B cell (primary cell): ENCODE measurements around the gene PGM5. TPM values are rescaled to one million over a fixed set of nuclear protein-coding genes. Genes with fewer than 3 reads are reported as not detected.

ENCODE experiments used
- ATAC-seq: fragments of 200-7000 bp; cut with Tn5 transposase; one replicate; pipeline ENCODE4 v1.10.0; 2021; ENCODE audit warnings: low read depth, mild to moderate bottlenecking, moderate number of reproducible peaks, moderate library complexity
- CTCF ChIA-PET: fragments of 350-600 bp; sonication (Branson Sonifier 250); formaldehyde crosslinking; loops from one replicate; lab custom pipeline; 2021; ENCODE audit warnings: antibody characterized with exemption, inconsistent platforms; lab: Charles Lee
- POLR2A ChIA-PET: fragments of 350-600 bp; sonication (Branson Sonifier 250); formaldehyde crosslinking; loops from one replicate; lab custom pipeline; 2021; ENCODE audit warnings: antibody characterized with exemption; lab: Charles Lee
- DNase-seq: peaks from one replicate; pipeline ENCODE4 v3.0.0; 2013
- H2AFZ ChIP-seq: 2 replicates; pipeline ENCODE4 v1.6.1; 2012; ENCODE audit warnings: mild to moderate bottlenecking, low read depth, low read length; ENCODE audit not compliant: insufficient read depth, poor library complexity, severe bottlenecking
- H3K27ac ChIP-seq, 2 donors: 1 replicate in 1 of 2; 2 replicates in 1 of 2; pipeline ENCODE4 v1.5.1; 2012 to 2013; ENCODE audit warnings: low read length in 2 of 2, mild to moderate bottlenecking in 2 of 2, moderate library complexity in 1 of 2
- H3K27me3 ChIP-seq, 4 experiments: fragments of 200-600 bp in 1 of 4; sonication (generic) in 1 of 4; replicated peaks in 1 of 4; 1 replicate in 2 of 4; 2 replicates in 2 of 4; pipeline versions ENCODE4 v1.6.1 to v1.7.0; 2013 to 2016; ENCODE audit warnings: low read length in 3 of 4, mild to moderate bottlenecking in 2 of 4, mixed read lengths in 1 of 4, moderate library complexity in 1 of 4; ENCODE audit not compliant: insufficient read depth in 4 of 4, control insufficient read depth in 3 of 4; ENCODE audit errors: control extremely low read depth in 1 of 4
- H3K36me3 ChIP-seq, 2 experiments: replicated peaks in 1 of 2; 1 replicate in 1 of 2; 2 replicates in 1 of 2; pipeline versions ENCODE4 v1.6.1 to v1.7.1; 2013; ENCODE audit warnings: low read length in 1 of 2; ENCODE audit not compliant: insufficient read depth in 2 of 2, control insufficient read depth in 1 of 2; ENCODE audit errors: control extremely low read depth in 1 of 2, extremely low read depth in 1 of 2
- H3K4me1 ChIP-seq, 2 donors: fragments of 200-600 bp in 1 of 2; sonication (generic) in 1 of 2; 1 replicate in 1 of 2; 2 replicates in 1 of 2; pipeline versions ENCODE4 v1.5.1 to v1.6.1; 2013 to 2017; ENCODE audit warnings: low read length in 2 of 2; ENCODE audit not compliant: control insufficient read depth in 2 of 2, insufficient read depth in 2 of 2
- H3K4me2 ChIP-seq: replicated peaks from 2 replicates; pipeline ENCODE3; 2012; ENCODE audit warnings: mild to moderate bottlenecking, low read depth, low read length; ENCODE audit not compliant: poor library complexity, severe bottlenecking
- H3K4me3 ChIP-seq, 5 experiments: fragments of 200-600 bp in 1 of 5; sonication (generic) in 1 of 5; 1 replicate in 3 of 5; 2 replicates in 2 of 5; pipeline versions ENCODE4 v1.5.1 to v1.7.0; 2011 to 2016; ENCODE audit warnings: low read length in 4 of 5, mild to moderate bottlenecking in 4 of 5, low read depth in 2 of 5, control low read depth in 1 of 5, moderate library complexity in 1 of 5; ENCODE audit not compliant: insufficient read depth in 1 of 5; ENCODE audit errors: control extremely low read depth in 1 of 5, extremely low read depth in 1 of 5
- H3K79me2 ChIP-seq: fragments of 200-600 bp; sonication (generic); one replicate; pipeline ENCODE4 v1.6.0; 2016; ENCODE audit warnings: low read length; ENCODE audit not compliant: control insufficient read depth, insufficient read depth
- H3K9ac ChIP-seq: fragments of 200-600 bp; sonication (generic); 2 replicates; pipeline ENCODE4 v1.6.1; 2017; ENCODE audit warnings: mild to moderate bottlenecking, low read length, moderate library complexity
- H3K9me3 ChIP-seq, 3 donors: one replicate each; pipeline versions ENCODE4 v1.6.1 to v1.7.1; 2013; ENCODE audit warnings: low read length in 2 of 3; ENCODE audit not compliant: control insufficient read depth in 2 of 3, insufficient read depth in 1 of 3; ENCODE audit errors: control extremely low read depth in 1 of 3
- H4K20me1 ChIP-seq: 2 replicates; pipeline ENCODE4 v1.6.0; 2012; ENCODE audit warnings: mild to moderate bottlenecking, low read length; ENCODE audit not compliant: insufficient read depth, control insufficient read depth, poor library complexity, severe bottlenecking
- H3K27ac Mint-ChIP-seq: one replicate; pipeline ENCODE4 v1.8.0; 2021; ENCODE audit warnings: mixed read lengths
- H3K27me3 Mint-ChIP-seq: one replicate; pipeline ENCODE4 v1.8.0; 2021; ENCODE audit warnings: mixed read lengths
- H3K4me1 Mint-ChIP-seq: one replicate; pipeline ENCODE4 v1.8.0; 2021; ENCODE audit warnings: mixed read lengths
- H3K4me3 Mint-ChIP-seq: one replicate; pipeline ENCODE4 v1.8.0; 2021; ENCODE audit warnings: mixed read lengths
- H3K9me3 Mint-ChIP-seq: one replicate; pipeline ENCODE4 v1.8.0; 2022; ENCODE audit warnings: mixed read lengths; ENCODE audit not compliant: insufficient read depth
- EZH2 ChIP-seq: IDR thresholded peaks from 2 replicates; pipeline ENCODE4 v1.6.1; 2012; ENCODE audit warnings: borderline replicate concordance, low read depth, mild to moderate bottlenecking, moderate library complexity, low read length; ENCODE audit not compliant: insufficient read depth, poor library complexity, severe bottlenecking
- WGBS: methylation state at CpG from one replicate; pipeline ENCODE4 v1.1.5; 2013; ENCODE audit warnings: missing lambda C conversion rate; ENCODE audit not compliant: insufficient coverage; 5-methylcytosine and 5-hydroxymethylcytosine counted together
- intact Hi-C: fragments of 100-400 bp; cut with micrococcal nuclease; formaldehyde crosslinking; loops from one replicate; pipeline ENCODE4 v1.10.0; 2022
- polyA plus RNA-seq: library from polyadenylated mRNA; depleted of rRNA; stranded (reverse); fragments of >200 nt; gene quantifications from 2 replicates; pipeline ENCODE4 v1.2.3, GENCODE V29; 2012
- total RNA-seq, 2 donors: library from RNA; stranded (reverse); fragments of 120-200 nt in 1 of 2; gene quantifications; 1 replicate in 1 of 2; 2 replicates in 1 of 2; pipeline versions ENCODE4 v1.2.3 to v1.2.4, GENCODE V29; 2013 to 2022
- TF ChIP-seq, protein P1 (sequence below): fragments of 200-600 bp; IDR thresholded peaks from one replicate; pipeline ENCODE4 v1.8.0; 2022; ENCODE audit warnings: antibody characterized with exemption, mild to moderate bottlenecking

PGM5 gene
- total and polyA plus RNA-seq, 2 donors (not counting 1 experiment from before 2014, with no cell fraction given): not detected

DNA sequence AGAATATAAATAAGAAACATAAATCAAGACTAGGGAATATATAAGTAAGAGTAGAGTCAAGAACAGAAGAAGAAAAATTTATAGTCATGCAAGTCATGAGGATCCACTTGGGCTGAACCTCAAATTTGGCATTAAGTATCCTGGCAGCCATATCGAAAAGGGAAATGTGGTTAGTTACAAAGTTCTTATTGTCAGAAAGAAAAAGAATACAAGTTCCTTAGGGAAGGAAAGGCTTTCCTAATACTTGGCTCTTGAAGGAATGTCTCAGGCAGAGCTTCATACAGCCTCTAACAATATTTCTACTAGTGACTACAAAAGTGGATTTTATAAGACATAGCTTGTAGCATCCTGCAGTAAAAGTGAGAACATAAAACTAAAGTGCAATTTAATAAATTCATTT lies 138.8 kb downstream of the PGM5 start:
- no peak for TF ChIP-seq EZH2
- TF ChIP-seq, protein P1, sequence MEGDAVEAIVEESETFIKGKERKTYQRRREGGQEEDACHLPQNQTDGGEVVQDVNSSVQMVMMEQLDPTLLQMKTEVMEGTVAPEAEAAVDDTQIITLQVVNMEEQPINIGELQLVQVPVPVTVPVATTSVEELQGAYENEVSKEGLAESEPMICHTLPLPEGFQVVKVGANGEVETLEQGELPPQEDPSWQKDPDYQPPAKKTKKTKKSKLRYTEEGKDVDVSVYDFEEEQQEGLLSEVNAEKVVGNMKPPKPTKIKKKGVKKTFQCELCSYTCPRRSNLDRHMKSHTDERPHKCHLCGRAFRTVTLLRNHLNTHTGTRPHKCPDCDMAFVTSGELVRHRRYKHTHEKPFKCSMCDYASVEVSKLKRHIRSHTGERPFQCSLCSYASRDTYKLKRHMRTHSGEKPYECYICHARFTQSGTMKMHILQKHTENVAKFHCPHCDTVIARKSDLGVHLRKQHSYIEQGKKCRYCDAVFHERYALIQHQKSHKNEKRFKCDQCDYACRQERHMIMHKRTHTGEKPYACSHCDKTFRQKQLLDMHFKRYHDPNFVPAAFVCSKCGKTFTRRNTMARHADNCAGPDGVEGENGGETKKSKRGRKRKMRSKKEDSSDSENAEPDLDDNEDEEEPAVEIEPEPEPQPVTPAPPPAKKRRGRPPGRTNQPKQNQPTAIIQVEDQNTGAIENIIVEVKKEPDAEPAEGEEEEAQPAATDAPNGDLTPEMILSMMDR: no peak
- H3K9me3 ChIP-seq: no peaks in the 10 kb centered on the region
- intact Hi-C loops: no loop called here
- Mint-ChIP-seq H3K4me3 (no peak overlapping the region), H3K9me3 (no peaks in the 10 kb centered on the region), H3K4me1 (no peaks in the 10 kb centered on the region), H3K27me3 (peaks cover 55% of the 10 kb centered on the region), H3K27ac (no peak overlapping the region)
- no peak overlapping the region for H3K4me3 ChIP-seq
- no CpG with 5 or more reads among the region's 1 CpG for WGBS
- ATAC-seq (no peak), DNase-seq (no peak)
- no peak overlapping the region for H3K4me2 ChIP-seq
- no peaks in the 10 kb centered on the region for H3K4me1 ChIP-seq
- POLR2A ChIA-PET: no interaction called here
- H3K79me2 ChIP-seq: no peaks in the 10 kb centered on the region
- no peak overlapping the region for H2AFZ ChIP-seq
- H3K27me3 ChIP-seq: peaks cover 0 to 15% (median 5%) of the 10 kb centered on the region in 4 experiments
- CTCF ChIA-PET: no interaction called here
- H3K36me3 ChIP-seq: no peaks in the 10 kb centered on the region
- no peak overlapping the region for H3K27ac ChIP-seq
- H3K9ac ChIP-seq: no peak overlapping the region
- no peaks in the 10 kb centered on the region for H4K20me1 ChIP-seq

DNA sequence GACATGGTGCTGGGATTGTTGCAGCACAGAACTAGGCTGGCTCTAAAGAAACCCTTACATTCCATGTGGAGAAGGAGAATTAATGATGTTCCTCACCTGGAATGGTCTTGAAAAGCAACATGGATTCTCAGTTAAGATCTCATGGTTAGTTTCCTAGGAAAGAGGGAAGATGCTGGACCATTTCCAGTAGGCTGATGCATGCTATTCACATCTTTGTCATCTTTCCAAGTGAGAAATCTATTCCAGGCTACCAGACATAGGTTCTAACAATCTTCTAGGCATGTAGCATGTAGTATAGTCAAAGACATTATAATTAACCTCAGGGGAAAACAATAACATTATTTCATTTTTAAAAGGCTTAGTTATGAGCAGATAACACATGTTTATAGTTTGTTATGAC lies 139.9 kb downstream of the PGM5 start:
- Histone ChIP-seq H3K9ac (no peak overlapping the region), H3K79me2 (no peaks in the 10 kb centered on the region), H3K36me3 (no peaks in the 10 kb centered on the region), H3K4me2 (no peak overlapping the region), H3K4me1 (no peaks in the 10 kb centered on the region), H4K20me1 (no peaks in the 10 kb centered on the region), H3K27me3 (peaks cover 0 to 15% (median 4%) of the 10 kb centered on the region in 4 experiments), H3K9me3 (no peaks in the 10 kb centered on the region), H3K27ac (no peak overlapping the region), H2AFZ (no peak overlapping the region), H3K4me3 (no peak overlapping the region)
- ChIA-PET CTCF (no interaction called here), POLR2A (no interaction called here)
- ATAC-seq: no peak
- H3K4me1 Mint-ChIP-seq: no peaks in the 10 kb centered on the region
- H3K4me3 Mint-ChIP-seq: no peak overlapping the region
- TF ChIP-seq, protein P1: no peak
- no peak for TF ChIP-seq EZH2
- peaks cover 54% of the 10 kb centered on the region for H3K27me3 Mint-ChIP-seq
- no peaks in the 10 kb centered on the region for H3K9me3 Mint-ChIP-seq
- DNase-seq: no peak
- no peak overlapping the region for H3K27ac Mint-ChIP-seq
- intact Hi-C loops: no loop called here
